Measurements from ENCODE around the gene ZNF469.
A peak's percentile ranks its signal among the peaks of the same experiment; 100 is the strongest.

The ZNF469 gene

DNA sequence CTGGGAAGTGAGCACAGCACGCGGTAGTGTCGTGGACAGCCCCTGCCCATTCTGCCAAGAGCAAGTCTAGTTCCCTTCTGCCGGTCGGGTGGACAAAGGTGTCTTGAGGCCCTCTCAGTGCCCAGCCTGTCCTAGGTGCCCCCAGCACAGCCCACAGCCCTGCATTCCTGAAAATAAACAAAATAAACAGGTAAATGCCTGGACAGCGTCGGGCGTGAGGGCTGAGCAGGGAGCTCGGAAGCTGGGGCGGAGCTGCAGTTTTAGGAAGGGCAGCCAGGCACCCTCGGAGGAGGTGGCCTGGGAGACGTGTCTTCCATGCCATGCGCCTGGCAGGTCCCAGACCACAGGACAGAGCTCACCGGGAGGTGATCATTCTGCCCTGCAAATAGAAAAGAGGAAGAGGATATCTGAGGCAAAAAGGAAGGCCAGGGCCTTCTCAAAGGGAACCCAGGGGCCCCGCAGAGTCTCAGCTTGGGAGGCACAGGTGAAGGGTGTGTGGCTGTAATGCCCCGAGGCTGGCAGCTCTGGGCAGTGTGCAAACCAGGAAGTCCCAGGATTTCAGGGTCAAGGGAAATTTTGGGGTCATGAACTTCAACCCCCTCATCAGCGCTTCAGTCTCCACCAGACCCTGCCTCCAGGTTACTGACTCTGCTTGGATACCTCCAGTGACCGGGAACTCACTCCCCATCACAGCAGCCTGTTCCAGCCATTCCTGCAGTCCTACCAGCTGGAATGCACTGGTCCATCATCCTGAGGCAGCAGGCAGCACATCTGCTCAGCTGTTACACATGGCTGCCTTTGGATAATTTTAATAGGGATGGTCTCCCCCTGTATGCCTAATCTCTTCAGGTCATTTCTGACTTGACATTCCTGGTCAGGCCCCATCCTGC, 1.7 kb downstream of the ZNF469 start:
- TF ChIP-seq, protein P1, sequence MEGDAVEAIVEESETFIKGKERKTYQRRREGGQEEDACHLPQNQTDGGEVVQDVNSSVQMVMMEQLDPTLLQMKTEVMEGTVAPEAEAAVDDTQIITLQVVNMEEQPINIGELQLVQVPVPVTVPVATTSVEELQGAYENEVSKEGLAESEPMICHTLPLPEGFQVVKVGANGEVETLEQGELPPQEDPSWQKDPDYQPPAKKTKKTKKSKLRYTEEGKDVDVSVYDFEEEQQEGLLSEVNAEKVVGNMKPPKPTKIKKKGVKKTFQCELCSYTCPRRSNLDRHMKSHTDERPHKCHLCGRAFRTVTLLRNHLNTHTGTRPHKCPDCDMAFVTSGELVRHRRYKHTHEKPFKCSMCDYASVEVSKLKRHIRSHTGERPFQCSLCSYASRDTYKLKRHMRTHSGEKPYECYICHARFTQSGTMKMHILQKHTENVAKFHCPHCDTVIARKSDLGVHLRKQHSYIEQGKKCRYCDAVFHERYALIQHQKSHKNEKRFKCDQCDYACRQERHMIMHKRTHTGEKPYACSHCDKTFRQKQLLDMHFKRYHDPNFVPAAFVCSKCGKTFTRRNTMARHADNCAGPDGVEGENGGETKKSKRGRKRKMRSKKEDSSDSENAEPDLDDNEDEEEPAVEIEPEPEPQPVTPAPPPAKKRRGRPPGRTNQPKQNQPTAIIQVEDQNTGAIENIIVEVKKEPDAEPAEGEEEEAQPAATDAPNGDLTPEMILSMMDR (IDR thresholded peaks at IDR 0.05; ENCODE audit: low read depth, low read length), result no peak
- peak overlapping the region; percentile 42 to 64 for H3K4me3 ChIP-seq (replicated peaks in 1 of 2; ENCODE audit: low read depth in 2 of 2, low read length in 2 of 2)
- no peak for DNase-seq (ENCODE audit: low read depth in 2 of 2)

DNA sequence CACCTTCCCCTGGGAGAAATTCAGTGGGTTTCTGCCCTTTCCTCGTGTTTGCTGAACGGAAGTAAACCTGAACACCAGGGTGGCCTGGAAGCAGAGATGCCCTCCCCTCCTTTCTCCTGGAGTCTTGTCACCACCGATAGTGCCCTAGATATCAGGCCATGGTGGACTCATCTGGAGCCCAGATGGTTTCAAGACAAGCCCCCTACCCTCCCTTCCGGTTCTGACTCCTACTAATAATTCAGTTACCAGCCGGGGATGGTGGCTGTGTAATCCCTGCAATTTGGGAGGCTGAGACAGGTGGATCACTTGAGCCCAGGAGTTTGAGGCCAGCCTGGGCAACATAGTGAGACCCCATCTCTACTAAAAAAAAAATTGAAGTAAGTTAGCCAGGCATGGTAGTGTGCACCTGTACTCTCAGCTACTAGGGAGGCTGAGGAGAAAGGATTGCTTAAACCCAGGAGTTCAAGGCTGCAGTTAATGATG, 2.4 kb downstream of the ZNF469 start:
- no peak for DNase-seq (ENCODE audit: low read depth in 2 of 2)
- TF ChIP-seq, protein P1 (IDR thresholded peaks at IDR 0.05; ENCODE audit: low read depth, low read length), result no peak
- H3K4me3 ChIP-seq (replicated peaks in 1 of 2; ENCODE audit: low read depth in 2 of 2, low read length in 2 of 2), result no peak overlapping the region

DNA sequence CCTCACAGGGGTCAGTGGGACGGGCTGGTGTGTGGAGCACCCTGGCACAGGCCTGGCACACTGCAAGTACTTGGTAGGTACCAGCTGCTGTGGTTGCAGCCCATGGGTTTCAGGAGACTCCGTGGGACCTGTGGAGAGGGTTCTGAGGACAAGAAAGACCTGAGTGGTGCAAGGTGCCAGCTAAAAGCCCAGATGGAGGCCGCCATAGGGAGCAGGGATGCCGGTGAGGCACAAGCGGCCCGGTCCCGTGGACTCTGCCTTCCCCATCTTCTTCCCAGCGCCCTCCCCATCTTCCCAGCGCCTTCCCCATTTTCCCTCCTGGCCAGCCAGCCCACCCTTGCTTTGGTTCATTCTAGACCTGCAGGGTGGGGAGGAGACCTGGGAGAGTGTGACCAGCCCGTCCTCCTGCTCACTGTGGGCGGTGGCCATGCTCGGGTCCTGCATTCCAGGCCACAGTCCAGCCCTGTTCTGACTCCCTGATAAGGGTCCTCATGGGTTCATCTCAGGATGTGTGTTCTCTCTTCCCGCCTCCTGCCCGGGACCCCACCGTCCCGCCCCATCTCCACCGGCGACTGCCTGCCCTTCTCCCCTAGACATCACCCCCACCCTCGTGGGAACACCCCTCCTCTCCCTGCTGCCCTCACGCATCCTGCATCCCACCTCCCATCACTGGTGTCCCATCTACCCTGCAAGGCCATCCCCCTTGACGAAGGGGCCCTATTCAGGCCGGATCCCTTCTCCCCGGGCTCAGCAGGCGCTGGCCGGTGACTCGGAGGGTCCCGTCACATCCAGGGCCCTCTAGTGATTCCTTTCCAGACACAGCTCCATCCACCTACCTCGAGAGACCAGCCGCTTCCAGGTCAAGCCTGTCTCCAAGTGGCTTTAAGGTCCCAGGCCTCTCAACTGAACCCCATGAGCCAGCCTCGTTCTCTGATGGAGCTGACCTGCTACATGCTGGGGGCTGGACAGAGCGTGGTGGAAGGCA, 3.4 kb downstream of the ZNF469 start:
- no peak overlapping the region for H3K4me3 ChIP-seq (replicated peaks in 1 of 2; ENCODE audit: low read depth in 2 of 2, low read length in 2 of 2)
- TF ChIP-seq, protein P1 (IDR thresholded peaks at IDR 0.05; ENCODE audit: low read depth, low read length), result no peak
- no peak for DNase-seq (ENCODE audit: low read depth in 2 of 2)

DNA sequence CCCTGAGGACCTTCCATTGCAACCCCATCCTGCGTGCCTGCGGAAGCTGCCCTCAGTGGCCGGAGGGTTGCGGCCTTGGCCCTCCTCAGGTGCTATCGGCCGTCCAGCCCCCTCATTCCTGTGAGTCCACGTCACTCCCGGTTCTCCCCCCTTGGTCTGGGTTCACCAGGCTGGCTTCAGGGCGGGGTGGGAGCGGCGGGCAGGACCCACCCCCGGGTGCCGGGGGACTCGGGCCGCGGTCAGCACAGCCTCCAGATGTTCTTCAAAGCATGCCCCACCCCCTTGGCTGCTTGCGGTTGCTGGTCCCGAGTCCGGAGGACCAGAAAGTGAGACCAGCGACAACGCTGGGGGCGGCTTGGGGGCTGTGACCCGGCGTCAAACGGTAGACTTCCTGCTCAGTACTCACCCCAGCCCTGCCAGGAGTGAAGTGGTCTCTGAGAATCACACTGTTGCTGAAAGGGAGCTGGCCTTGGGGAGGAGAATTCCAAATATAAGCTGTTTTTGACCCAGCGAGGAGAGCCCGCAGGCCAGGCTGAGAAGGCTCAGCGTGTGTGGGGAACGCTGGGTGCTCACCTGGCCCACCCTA, 4.5 kb downstream of the ZNF469 start:
- TF ChIP-seq, protein P1 (IDR thresholded peaks at IDR 0.05; ENCODE audit: low read depth, low read length), result no peak
- H3K4me3 ChIP-seq (replicated peaks in 1 of 2; ENCODE audit: low read depth in 2 of 2, low read length in 2 of 2), result no peak overlapping the region
- no peak for DNase-seq (ENCODE audit: low read depth in 2 of 2)

DNA sequence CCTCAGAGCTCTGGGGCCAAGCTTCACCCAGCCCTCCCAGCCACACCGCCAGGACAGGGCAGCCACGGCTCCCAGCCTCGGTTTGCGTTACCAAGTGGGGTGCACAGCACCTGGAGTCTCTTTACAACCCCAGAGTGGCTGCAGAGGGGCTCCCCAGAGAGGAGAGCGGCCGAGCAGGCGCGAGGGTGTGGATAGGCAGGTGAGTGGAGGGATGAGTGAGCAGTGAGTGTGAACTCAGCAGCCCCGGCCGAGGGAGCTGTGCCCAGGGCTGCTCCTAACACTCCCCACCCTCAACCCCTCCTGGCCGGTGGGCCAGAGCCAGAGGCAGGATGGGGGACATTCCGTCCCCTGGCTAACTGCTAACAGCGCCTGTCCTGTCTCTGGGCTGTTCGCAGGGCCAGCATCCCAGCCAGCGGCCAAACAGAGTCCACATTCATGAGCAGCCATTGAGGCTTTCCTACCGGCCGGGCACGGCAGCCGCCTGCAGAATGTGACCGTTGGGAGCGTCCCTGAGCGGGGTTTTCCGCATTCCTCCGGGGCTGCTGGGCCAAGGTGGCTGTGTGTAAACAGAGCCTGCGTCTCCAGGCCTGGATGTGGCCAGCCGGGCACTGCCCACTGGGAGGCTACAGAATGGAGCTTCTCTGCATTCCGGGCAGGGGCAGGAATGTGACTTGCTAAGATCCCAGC, 5.3 kb downstream of the ZNF469 start:
- TF ChIP-seq, protein P1 (IDR thresholded peaks at IDR 0.05; ENCODE audit: low read depth, low read length), result no peak
- no peak overlapping the region for H3K4me3 ChIP-seq (replicated peaks in 1 of 2; ENCODE audit: low read depth in 2 of 2, low read length in 2 of 2)
- peak in 1 of 2 donors; percentile 29 for DNase-seq (ENCODE audit: low read depth in 2 of 2)

DNA sequence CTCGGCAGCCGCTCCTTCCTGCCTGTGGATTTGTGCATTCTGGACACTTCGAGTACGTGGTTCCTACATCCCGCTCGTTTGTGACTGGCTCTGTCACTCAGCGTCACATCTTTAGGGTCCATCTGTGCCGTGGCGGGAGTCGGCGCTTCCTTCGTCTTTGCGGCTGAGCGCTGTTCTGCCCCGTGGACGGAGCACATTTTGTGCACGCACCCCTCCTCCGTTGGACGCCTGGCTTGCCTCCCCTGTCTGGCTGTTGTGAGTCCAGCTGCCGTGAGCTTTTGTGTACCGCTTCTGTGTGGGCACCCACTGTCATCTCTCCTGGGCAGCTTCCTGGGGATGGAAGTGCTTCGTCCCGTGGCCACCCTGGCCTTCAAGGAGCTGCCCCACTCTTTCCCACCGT, 6.4 kb downstream of the ZNF469 start:
- H3K4me3 ChIP-seq (replicated peaks in 1 of 2; ENCODE audit: low read depth in 2 of 2, low read length in 2 of 2), result no peak overlapping the region
- TF ChIP-seq, protein P1 (IDR thresholded peaks at IDR 0.05; ENCODE audit: low read depth, low read length), result no peak
- no peak for DNase-seq (ENCODE audit: low read depth in 2 of 2)

Data from cardiac fibroblast (primary cell).